Measurements from ENCODE around the gene POLR1A. TPM values are rescaled to one million over a fixed set of nuclear protein-coding genes. Genes with fewer than 3 reads are reported as not detected.

POLR1A gene
- total RNA-seq, 1 experiment from 2014 or later = 58.3 TPM

DNA sequence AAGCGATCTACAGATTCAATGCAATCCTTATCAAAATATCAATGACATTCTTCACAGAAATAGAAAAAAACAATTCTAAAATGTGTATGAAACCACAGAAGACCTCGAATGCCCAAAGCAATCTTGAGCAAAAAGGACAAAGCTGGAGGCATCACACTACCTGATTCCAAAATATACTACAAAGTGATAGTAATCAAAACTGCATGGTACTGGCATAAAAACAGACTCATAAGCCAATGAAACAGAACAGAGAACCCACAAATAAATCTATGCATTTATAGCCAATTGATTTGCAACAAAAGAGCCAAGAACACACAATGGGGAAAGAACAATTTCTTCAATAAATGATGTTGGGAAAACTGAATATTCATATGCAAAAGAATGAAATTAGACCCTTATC, 99.2 kb downstream of the POLR1A start:
- Mint-ChIP-seq H3K27me3 (ENCODE audit: unreplicated experiment) (peaks cover 1% of the 10 kb centered on the region), H3K4me3 (ENCODE audit: low read depth, unreplicated experiment) (no peak overlapping the region), H3K27ac (ENCODE audit: unreplicated experiment) (no peak overlapping the region), H3K4me1 (ENCODE audit: low read depth, unreplicated experiment) (no peaks in the 10 kb centered on the region), H3K36me3 (ENCODE audit: insufficient read depth, unreplicated experiment) (no peaks in the 10 kb centered on the region), H3K9me3 (ENCODE audit: low read depth, unreplicated experiment) (peaks cover 12% of the 10 kb centered on the region)
- no peak for DNase-seq
- no TSS peak for BruUV-seq (replicated peaks)
- no peak for TF ChIP-seq CTCF (IDR thresholded peaks at IDR 0.05; ENCODE audit: unreplicated experiment)
- CTCF ChIA-PET = no interaction called here
- intact Hi-C loops (cut with micrococcal nuclease; ENCODE audit: unreplicated experiment) = no loop called here

DNA sequence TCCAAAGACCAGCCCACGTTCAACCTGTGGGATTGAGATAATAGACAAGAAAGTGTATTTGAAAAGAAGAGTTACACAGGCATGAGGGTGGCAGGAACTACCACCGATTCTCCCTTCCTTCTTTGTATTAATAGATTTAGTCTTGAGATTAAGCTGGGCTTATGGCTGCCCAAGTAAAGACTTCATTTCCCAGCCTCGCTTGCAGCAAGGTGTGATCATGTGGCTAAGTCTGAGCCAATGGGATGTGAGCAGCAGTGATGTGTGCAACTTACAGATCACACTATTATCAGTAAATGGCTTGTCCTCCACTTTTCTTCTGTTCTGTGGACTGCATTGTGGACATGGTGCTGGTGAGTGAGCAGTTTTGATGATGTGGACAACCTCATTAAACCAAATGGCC, 101.7 kb downstream of the POLR1A start:
- no peak overlapping the region for H3K4me3 Mint-ChIP-seq (ENCODE audit: low read depth, unreplicated experiment)
- CTCF ChIA-PET = no interaction called here
- H3K36me3 Mint-ChIP-seq (ENCODE audit: insufficient read depth, unreplicated experiment) = no peaks in the 10 kb centered on the region
- no TSS peak for BruUV-seq (replicated peaks)
- H3K9me3 Mint-ChIP-seq (ENCODE audit: low read depth, unreplicated experiment) = peaks cover 12% of the 10 kb centered on the region
- DNase-seq = no peak
- H3K27me3 Mint-ChIP-seq (ENCODE audit: unreplicated experiment) = peaks cover 16% of the 10 kb centered on the region
- intact Hi-C loops (cut with micrococcal nuclease; ENCODE audit: unreplicated experiment) = no loop called here
- no peak for TF ChIP-seq CTCF (IDR thresholded peaks at IDR 0.05; ENCODE audit: unreplicated experiment)
- no peak overlapping the region for H3K27ac Mint-ChIP-seq (ENCODE audit: unreplicated experiment)
- H3K4me1 Mint-ChIP-seq (ENCODE audit: low read depth, unreplicated experiment) = no peaks in the 10 kb centered on the region

DNA sequence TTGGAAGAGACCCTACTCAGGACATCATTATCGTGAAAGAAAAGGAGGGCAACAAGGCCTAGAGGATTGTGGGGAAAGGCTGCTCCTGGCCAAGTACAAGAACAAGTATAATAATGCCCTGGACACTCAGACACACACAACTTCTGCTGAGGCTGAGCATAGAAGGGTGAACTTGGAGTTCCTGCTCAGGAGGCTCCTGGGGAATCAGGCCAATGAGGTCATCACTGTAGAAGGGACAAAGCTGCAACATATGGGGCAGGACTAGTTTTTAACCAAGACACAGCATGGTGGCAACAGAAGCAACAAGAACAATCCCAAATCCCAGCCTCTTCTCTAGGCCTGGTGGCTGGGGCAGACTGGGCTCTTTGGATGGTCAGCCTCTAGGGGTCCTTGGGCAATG, 102.6 kb downstream of the POLR1A start:
- no TSS peak for BruUV-seq (replicated peaks)
- CTCF ChIA-PET = no interaction called here
- intact Hi-C loops (cut with micrococcal nuclease; ENCODE audit: unreplicated experiment) = no loop called here
- peaks cover 16% of the 10 kb centered on the region for H3K27me3 Mint-ChIP-seq (ENCODE audit: unreplicated experiment)
- H3K36me3 Mint-ChIP-seq (ENCODE audit: insufficient read depth, unreplicated experiment) = no peaks in the 10 kb centered on the region
- no peak for DNase-seq
- H3K4me3 Mint-ChIP-seq (ENCODE audit: low read depth, unreplicated experiment) = no peak overlapping the region
- H3K27ac Mint-ChIP-seq (ENCODE audit: unreplicated experiment) = no peak overlapping the region
- TF ChIP-seq CTCF (IDR thresholded peaks at IDR 0.05; ENCODE audit: unreplicated experiment) = no peak
- H3K9me3 Mint-ChIP-seq (ENCODE audit: low read depth, unreplicated experiment) = peaks cover 11% of the 10 kb centered on the region
- H3K4me1 Mint-ChIP-seq (ENCODE audit: low read depth, unreplicated experiment) = no peaks in the 10 kb centered on the region

- Mint-ChIP-seq H3K36me3 (ENCODE audit: insufficient read depth, unreplicated experiment) (no peaks in the 10 kb centered on the region), H3K4me1 (ENCODE audit: low read depth, unreplicated experiment) (no peaks in the 10 kb centered on the region), H3K27me3 (ENCODE audit: unreplicated experiment) (peaks cover 16% of the 10 kb centered on the region), H3K9me3 (ENCODE audit: low read depth, unreplicated experiment) (peaks cover 9% of the 10 kb centered on the region), H3K27ac (ENCODE audit: unreplicated experiment) (no peak overlapping the region), H3K4me3 (ENCODE audit: low read depth, unreplicated experiment) (no peak overlapping the region)
- TF ChIP-seq CTCF (IDR thresholded peaks at IDR 0.05; ENCODE audit: unreplicated experiment) = no peak
- intact Hi-C loops (cut with micrococcal nuclease; ENCODE audit: unreplicated experiment) = no loop called here
- no TSS peak for BruUV-seq (replicated peaks)
- no peak for DNase-seq
- CTCF ChIA-PET = no interaction called here
Measured at GRCh38 chr2:86002375-86002774, 103.3 kb downstream of the POLR1A start.

DNA sequence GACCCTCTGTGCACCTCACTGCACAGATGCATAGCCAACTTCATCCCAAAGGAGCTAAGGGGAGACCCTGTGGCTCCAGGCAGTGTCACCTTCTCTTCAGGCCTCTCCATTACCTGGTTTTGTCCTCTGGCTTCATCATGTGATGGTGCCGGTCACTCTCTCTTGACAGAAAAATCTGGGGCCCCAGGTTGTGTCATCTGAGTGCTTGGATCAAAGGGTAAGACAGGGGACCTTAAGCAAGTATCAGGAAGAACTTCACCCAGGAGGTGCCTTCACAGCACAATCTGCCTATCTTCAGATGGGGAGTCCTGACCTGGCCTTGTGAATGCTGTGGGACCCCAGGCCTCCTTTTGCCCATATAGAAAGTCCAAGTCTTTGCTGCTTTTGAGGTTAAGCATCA, 104.4 kb downstream of the POLR1A start:
- Mint-ChIP-seq H3K4me1 (ENCODE audit: low read depth, unreplicated experiment) (peaks cover 7% of the 10 kb centered on the region), H3K27me3 (ENCODE audit: unreplicated experiment) (peaks cover 16% of the 10 kb centered on the region), H3K9me3 (ENCODE audit: low read depth, unreplicated experiment) (peaks cover 6% of the 10 kb centered on the region), H3K4me3 (ENCODE audit: low read depth, unreplicated experiment) (no peak overlapping the region), H3K36me3 (ENCODE audit: insufficient read depth, unreplicated experiment) (no peaks in the 10 kb centered on the region), H3K27ac (ENCODE audit: unreplicated experiment) (no peak overlapping the region)
- no peak for DNase-seq
- CTCF ChIA-PET = no interaction called here
- intact Hi-C loops (cut with micrococcal nuclease; ENCODE audit: unreplicated experiment) = no loop called here
- TF ChIP-seq CTCF (IDR thresholded peaks at IDR 0.05; ENCODE audit: unreplicated experiment) = no peak
- no TSS peak for BruUV-seq (replicated peaks)
